Left lung (tissue), 10 donors: ENCODE data around the gene NDRG3. TPM values are rescaled to one million over a fixed set of nuclear protein-coding genes. Genes with fewer than 3 reads are reported as not detected.

ENCODE experiments used
- ATAC-seq: fragments of 200-7000 bp; cut with Tn5 transposase; one replicate; pipeline ENCODE4 v1.9.1; 2020; ENCODE audit warnings: moderate library complexity
- DNase-seq, 4 donors: peaks; one replicate each; pipeline ENCODE4 v3.0.0-alpha.2; 2013 to 2020
- H3K27ac ChIP-seq, 2 donors: fragments of 200-600 bp; sonication (generic) in 1 of 2; one replicate each; pipeline versions ENCODE4 v1.5.0 to v1.8.0; 2020 to 2021
- H3K27me3 ChIP-seq, 2 donors: fragments of 200-600 bp; sonication (generic) in 1 of 2; one replicate each; pipeline versions ENCODE4 v1.5.0 to v1.8.0; 2020 to 2021
- H3K36me3 ChIP-seq, 2 donors: fragments of 200-600 bp; sonication (generic) in 1 of 2; one replicate each; pipeline versions ENCODE4 v1.5.0 to v1.8.0; 2020 to 2021
- H3K4me1 ChIP-seq, 2 donors: fragments of 200-600 bp; one replicate each; pipeline ENCODE4 v1.8.0; 2021
- H3K4me3 ChIP-seq, 2 donors: fragments of 200-600 bp; sonication (generic) in 1 of 2; one replicate each; pipeline versions ENCODE4 v1.5.0 to v1.8.0; 2020 to 2021; ENCODE audit warnings: mild to moderate bottlenecking in 1 of 2
- H3K9me3 ChIP-seq, 2 donors: fragments of 200-600 bp; sonication (generic) in 1 of 2; one replicate each; pipeline versions ENCODE4 v1.5.0 to v1.8.0; 2020 to 2021
- CTCF ChIP-seq, 2 donors: fragments of 200-600 bp; sonication (generic) in 1 of 2; IDR thresholded peaks; one replicate each; pipeline versions ENCODE4 v1.5.0 to v1.8.0; 2021; ENCODE audit warnings: antibody characterized with exemption in 2 of 2
- intact Hi-C, 2 donors: fragments of 100-400 bp; cut with DNase I; formaldehyde crosslinking; loops; one replicate each; pipeline versions ENCODE4 v1.11.2 to v1.14.2; 2022
- polyA plus RNA-seq, 6 donors: library from polyadenylated mRNA; unstranded; fragments of 120-200 nt; gene quantifications; one replicate each; pipeline ENCODE4 v1.2.1, GENCODE V29; 2013; ENCODE audit not compliant: insufficient read length in 6 of 6
- total RNA-seq, 2 donors: library from RNA; stranded (reverse); fragmentation: NEBNext Ultra II Directional; extraction: Animal tissue kit (Norgen Biotek cat#: 25700); gene quantifications; one replicate each; pipeline ENCODE4 v1.2.1, GENCODE V29; 2021
- donor health status: DM: no; HTN: yes; CAD: no.
- donor health status: DM: no; HTN: no; CAD: no.

NDRG3 gene
- total and polyA plus RNA-seq, 8 donors: 28.6 to 41.2 (median 33.9) TPM

- Histone ChIP-seq H3K4me1 (no peaks in the 10 kb centered on the region), H3K27me3 (no peaks in the 10 kb centered on the region), H3K27ac (no peak overlapping the region), H3K36me3 (peaks cover 0 to 32% of the 10 kb centered on the region in 2 donors), H3K4me3 (no peak overlapping the region), H3K9me3 (no peaks in the 10 kb centered on the region)
- TF ChIP-seq CTCF (IDR thresholded peaks at IDR 0.05): no peak
- intact Hi-C loops: no loop called here
- DNase-seq: no peak
- no peak for ATAC-seq
These were observed 39.0 kb upstream of the NDRG3 start for GRCh38 chr20:36784900-36785299.

GRCh38 chr20:36784116-36784515 lies 38.2 kb upstream of the NDRG3 start:
- Histone ChIP-seq H3K27ac (no peak overlapping the region), H3K4me3 (no peak overlapping the region), H3K36me3 (peaks cover 0 to 32% of the 10 kb centered on the region in 2 donors), H3K27me3 (no peaks in the 10 kb centered on the region), H3K9me3 (no peaks in the 10 kb centered on the region), H3K4me1 (no peaks in the 10 kb centered on the region)
- intact Hi-C loops: no loop called here
- ATAC-seq: no peak
- no peak for TF ChIP-seq CTCF (IDR thresholded peaks at IDR 0.05)
- DNase-seq: no peak

- no peak for ATAC-seq
- peaks cover 0 to 14% of the 10 kb centered on the region in 2 donors for H3K36me3 ChIP-seq
- TF ChIP-seq CTCF (IDR thresholded peaks at IDR 0.05): no peak
- no peak overlapping the region for H3K4me3 ChIP-seq
- no peak for DNase-seq
- H3K27me3 ChIP-seq: no peaks in the 10 kb centered on the region
- H3K9me3 ChIP-seq: no peaks in the 10 kb centered on the region
- intact Hi-C loops: no loop called here
- peaks cover 0 to 4% of the 10 kb centered on the region in 2 donors for H3K4me1 ChIP-seq
- no peak overlapping the region for H3K27ac ChIP-seq
These were observed 33.8 kb upstream of the NDRG3 start for GRCh38 chr20:36779656-36780025.

GRCh38 chr20:36778831-36779655 lies 33.2 kb upstream of the NDRG3 start:
- no peak for TF ChIP-seq CTCF (IDR thresholded peaks at IDR 0.05)
- no peaks in the 10 kb centered on the region for H3K9me3 ChIP-seq
- intact Hi-C loops: no loop called here
- ATAC-seq: no peak
- no peak for DNase-seq
- H3K4me1 ChIP-seq: peaks cover 4 to 10% of the 10 kb centered on the region in 2 donors
- no peak overlapping the region for H3K4me3 ChIP-seq
- H3K36me3 ChIP-seq: peaks cover 0 to 8% of the 10 kb centered on the region in 2 donors
- H3K27me3 ChIP-seq: no peaks in the 10 kb centered on the region
- H3K27ac ChIP-seq: no peak overlapping the region

- no peak for ATAC-seq
- Histone ChIP-seq H3K27me3 (no peaks in the 10 kb centered on the region), H3K36me3 (no peaks in the 10 kb centered on the region), H3K4me1 (peaks cover 9 to 17% of the 10 kb centered on the region in 2 donors), H3K4me3 (no peak overlapping the region), H3K27ac (no peak overlapping the region), H3K9me3 (no peaks in the 10 kb centered on the region)
- DNase-seq: no peak
- intact Hi-C loops: no loop called here
- no peak for TF ChIP-seq CTCF (IDR thresholded peaks at IDR 0.05)
These were observed 31.7 kb upstream of the NDRG3 start for GRCh38 chr20:36777576-36777975.
